ENCODE measurements around the gene CMTM4.

GRCh38 chr16:66612422-66612821 lies 84.1 kb downstream of the CMTM4 start:
- TF ChIP-seq CTCF (IDR thresholded peaks at IDR 0.05) (no peak), POLR2A (IDR thresholded peaks at IDR 0.05) (no peak)
